Ishikawa (cell line): ENCODE data around the gene PRKRIP1.

Experiments
- CEBPB ChIP-seq: IDR thresholded peaks from 2 replicates; pipeline ENCODE4 v1.6.1; 2012
- EP300 ChIP-seq: IDR thresholded peaks from 2 replicates; pipeline ENCODE4 v1.6.1; 2012; ENCODE audit warnings: borderline replicate concordance
- NFIC ChIP-seq: IDR thresholded peaks from 2 replicates; pipeline ENCODE4 v1.6.1; 2012
- RAD21 ChIP-seq: IDR thresholded peaks from 2 replicates; pipeline ENCODE4 v1.6.1; 2012; ENCODE audit warnings: low read depth
- TAF1 ChIP-seq: IDR thresholded peaks from 2 replicates; pipeline ENCODE4 v1.6.1; 2012; ENCODE audit warnings: low read depth, mild to moderate bottlenecking
- TEAD4 ChIP-seq: IDR thresholded peaks from 2 replicates; pipeline ENCODE4 v1.6.1; 2012
- YY1 ChIP-seq: IDR thresholded peaks from 2 replicates; pipeline ENCODE4 v1.6.1; 2012; ENCODE audit warnings: low read depth
- TF ChIP-seq, protein P1 (sequence below): IDR thresholded peaks from 2 replicates; pipeline ENCODE4 v1.6.1; 2012; ENCODE audit warnings: low read depth, mild to moderate bottlenecking
- TF ChIP-seq, protein P2 (sequence below): IDR thresholded peaks from 2 replicates; pipeline ENCODE4 v1.6.1; 2012

- TF ChIP-seq CEBPB: no peak
- TF ChIP-seq RAD21: no peak
- TF ChIP-seq YY1: no peak
- no peak for TF ChIP-seq EP300
- TF ChIP-seq TEAD4: no peak
- TF ChIP-seq TAF1: no peak
- TF ChIP-seq, protein P1, sequence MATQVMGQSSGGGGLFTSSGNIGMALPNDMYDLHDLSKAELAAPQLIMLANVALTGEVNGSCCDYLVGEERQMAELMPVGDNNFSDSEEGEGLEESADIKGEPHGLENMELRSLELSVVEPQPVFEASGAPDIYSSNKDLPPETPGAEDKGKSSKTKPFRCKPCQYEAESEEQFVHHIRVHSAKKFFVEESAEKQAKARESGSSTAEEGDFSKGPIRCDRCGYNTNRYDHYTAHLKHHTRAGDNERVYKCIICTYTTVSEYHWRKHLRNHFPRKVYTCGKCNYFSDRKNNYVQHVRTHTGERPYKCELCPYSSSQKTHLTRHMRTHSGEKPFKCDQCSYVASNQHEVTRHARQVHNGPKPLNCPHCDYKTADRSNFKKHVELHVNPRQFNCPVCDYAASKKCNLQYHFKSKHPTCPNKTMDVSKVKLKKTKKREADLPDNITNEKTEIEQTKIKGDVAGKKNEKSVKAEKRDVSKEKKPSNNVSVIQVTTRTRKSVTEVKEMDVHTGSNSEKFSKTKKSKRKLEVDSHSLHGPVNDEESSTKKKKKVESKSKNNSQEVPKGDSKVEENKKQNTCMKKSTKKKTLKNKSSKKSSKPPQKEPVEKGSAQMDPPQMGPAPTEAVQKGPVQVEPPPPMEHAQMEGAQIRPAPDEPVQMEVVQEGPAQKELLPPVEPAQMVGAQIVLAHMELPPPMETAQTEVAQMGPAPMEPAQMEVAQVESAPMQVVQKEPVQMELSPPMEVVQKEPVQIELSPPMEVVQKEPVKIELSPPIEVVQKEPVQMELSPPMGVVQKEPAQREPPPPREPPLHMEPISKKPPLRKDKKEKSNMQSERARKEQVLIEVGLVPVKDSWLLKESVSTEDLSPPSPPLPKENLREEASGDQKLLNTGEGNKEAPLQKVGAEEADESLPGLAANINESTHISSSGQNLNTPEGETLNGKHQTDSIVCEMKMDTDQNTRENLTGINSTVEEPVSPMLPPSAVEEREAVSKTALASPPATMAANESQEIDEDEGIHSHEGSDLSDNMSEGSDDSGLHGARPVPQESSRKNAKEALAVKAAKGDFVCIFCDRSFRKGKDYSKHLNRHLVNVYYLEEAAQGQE: no peak
- TF ChIP-seq, protein P2, sequence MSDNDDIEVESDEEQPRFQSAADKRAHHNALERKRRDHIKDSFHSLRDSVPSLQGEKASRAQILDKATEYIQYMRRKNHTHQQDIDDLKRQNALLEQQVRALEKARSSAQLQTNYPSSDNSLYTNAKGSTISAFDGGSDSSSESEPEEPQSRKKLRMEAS: no peak
- TF ChIP-seq NFIC: no peak
These were observed 72.6 kb downstream of the PRKRIP1 start for GRCh38 chr7:102468478-102469350.
